Progenitor cell of endocrine pancreas (in vitro differentiated cells): ENCODE data around the gene ZNF275. TPM values are rescaled to one million over a fixed set of nuclear protein-coding genes. Genes with fewer than 3 reads are reported as not detected.
"Not testable (repeated sequence)": the region's sequence is repeated elsewhere in the genome, so short reads cannot be mapped to it uniquely, and the experiment has no call there.

Source experiments
- DNase-seq: peaks from one replicate; pipeline ENCODE4 v3.0.0; 2021; ENCODE audit warnings: low spot score; ENCODE audit not compliant: unreplicated experiment
- H3K27ac Mint-ChIP-seq: 2 replicates; pipeline ENCODE4 v1.8.0; 2021; ENCODE audit warnings: mild to moderate bottlenecking, moderate library complexity, mixed read lengths
- H3K27me3 Mint-ChIP-seq: 2 replicates; pipeline ENCODE4 v1.8.0; 2021; ENCODE audit warnings: mixed read lengths
- H3K36me3 Mint-ChIP-seq: 2 replicates; pipeline ENCODE4 v1.8.0; 2022; ENCODE audit warnings: mixed read lengths; ENCODE audit not compliant: insufficient read depth
- H3K4me1 Mint-ChIP-seq: 2 replicates; pipeline ENCODE4 v1.8.0; 2021; ENCODE audit warnings: low read depth, mixed read lengths
- H3K4me3 Mint-ChIP-seq: 2 replicates; pipeline ENCODE4 v1.8.0; 2021; ENCODE audit warnings: low read depth, mild to moderate bottlenecking, moderate library complexity, mixed read lengths
- H3K9me3 Mint-ChIP-seq: 2 replicates; pipeline ENCODE4 v1.8.0; 2021; ENCODE audit warnings: low read depth, mixed read lengths
- CTCF ChIP-seq: fragments of 200-600 bp; sonication (generic); IDR thresholded peaks from one replicate; pipeline ENCODE4 v1.5.0; 2021; ENCODE audit warnings: antibody characterized with exemption, mild to moderate bottlenecking; ENCODE audit not compliant: unreplicated experiment
- total RNA-seq: library from RNA; stranded (reverse); gene quantifications from 2 replicates; pipeline ENCODE4 v1.2.1, GENCODE V29; 2021

The ZNF275 gene
- total RNA-seq, 1 donor from 2014 or later = 12.2 TPM

GRCh38 chrX:153384390-153384789 lies 50.4 kb downstream of the ZNF275 start:
- H3K27me3 Mint-ChIP-seq = no peaks in the 10 kb centered on the region
- no peaks in the 10 kb centered on the region for H3K4me1 Mint-ChIP-seq
- DNase-seq = no peak

DNA sequence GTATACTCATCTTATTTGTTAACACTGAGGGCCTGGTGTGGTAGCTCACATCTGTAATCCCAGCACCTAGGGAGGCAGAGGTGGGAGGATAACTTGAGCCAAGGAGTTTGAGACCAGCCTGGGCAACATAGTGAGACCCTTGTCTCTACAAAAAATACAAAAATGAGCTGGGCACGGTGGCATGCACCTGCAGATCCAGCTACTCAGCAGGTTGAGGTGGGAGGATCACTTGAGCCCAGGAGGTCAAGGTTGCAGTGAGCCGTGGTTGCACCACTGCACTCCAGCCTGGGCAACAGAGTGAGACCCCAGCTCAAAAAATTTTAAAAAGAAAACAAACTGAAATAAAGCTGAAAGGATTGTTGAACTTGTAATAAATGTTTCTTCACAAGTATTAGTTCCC lies 51.0 kb downstream of the ZNF275 start:
- not testable (repeated sequence) for H3K27ac Mint-ChIP-seq, H3K9me3 Mint-ChIP-seq, H3K4me1 Mint-ChIP-seq, H3K4me3 Mint-ChIP-seq, DNase-seq, H3K36me3 Mint-ChIP-seq, H3K27me3 Mint-ChIP-seq

More at GRCh38 chrX:153384390-153384789, 50.4 kb downstream of the ZNF275 start:
- TF ChIP-seq CTCF = no peak
- H3K9me3 Mint-ChIP-seq = peaks cover 7% of the 10 kb centered on the region
- H3K27ac Mint-ChIP-seq = no peak overlapping the region
- no peaks in the 10 kb centered on the region for H3K36me3 Mint-ChIP-seq
- no peak overlapping the region for H3K4me3 Mint-ChIP-seq

DNA sequence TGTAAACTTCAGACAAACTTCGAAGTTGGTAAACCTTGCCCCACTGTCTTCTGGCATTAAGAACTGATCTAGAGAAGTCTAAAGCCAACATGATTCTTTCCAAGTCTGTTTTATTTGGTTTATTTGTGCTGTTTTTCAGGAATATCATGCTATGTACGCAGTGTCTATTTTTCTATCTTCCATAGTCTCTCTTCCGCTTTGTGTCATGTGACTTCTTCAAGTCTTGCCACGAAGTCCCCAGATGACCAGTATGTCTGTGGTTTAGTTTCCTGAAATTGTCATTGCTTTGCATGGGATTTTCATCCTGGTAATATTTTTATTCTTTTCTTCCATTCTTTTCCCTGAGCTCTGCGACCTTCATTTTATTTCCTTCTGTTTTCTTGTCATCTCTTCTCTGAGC lies 52.1 kb downstream of the ZNF275 start:
- H3K4me3 Mint-ChIP-seq = no peak overlapping the region
- TF ChIP-seq CTCF = no peak
- H3K27ac Mint-ChIP-seq = no peak overlapping the region
- H3K9me3 Mint-ChIP-seq = peaks cover 7% of the 10 kb centered on the region
- H3K36me3 Mint-ChIP-seq = no peaks in the 10 kb centered on the region
- no peaks in the 10 kb centered on the region for H3K4me1 Mint-ChIP-seq
- no peak for DNase-seq
- H3K27me3 Mint-ChIP-seq = no peaks in the 10 kb centered on the region

- DNase-seq = no peak
- TF ChIP-seq CTCF = no peak
Observed at GRCh38 chrX:153387345-153387744, 53.4 kb downstream of the ZNF275 start.

GRCh38 chrX:153387987-153388721 lies 54.2 kb downstream of the ZNF275 start:
- H3K4me1 Mint-ChIP-seq = no peaks in the 10 kb centered on the region
- DNase-seq = no peak
- H3K9me3 Mint-ChIP-seq = peaks cover 7% of the 10 kb centered on the region
- no peak for TF ChIP-seq CTCF
- no peaks in the 10 kb centered on the region for H3K27me3 Mint-ChIP-seq
- H3K36me3 Mint-ChIP-seq = no peaks in the 10 kb centered on the region
- H3K27ac Mint-ChIP-seq = no peak overlapping the region
- no peak overlapping the region for H3K4me3 Mint-ChIP-seq

More at GRCh38 chrX:153387345-153387744, 53.4 kb downstream of the ZNF275 start:
- H3K27ac Mint-ChIP-seq = no peak overlapping the region
- H3K36me3 Mint-ChIP-seq = no peaks in the 10 kb centered on the region
- no peaks in the 10 kb centered on the region for H3K4me1 Mint-ChIP-seq
- H3K9me3 Mint-ChIP-seq = peaks cover 7% of the 10 kb centered on the region
- no peak overlapping the region for H3K4me3 Mint-ChIP-seq
- H3K27me3 Mint-ChIP-seq = no peaks in the 10 kb centered on the region

DNA sequence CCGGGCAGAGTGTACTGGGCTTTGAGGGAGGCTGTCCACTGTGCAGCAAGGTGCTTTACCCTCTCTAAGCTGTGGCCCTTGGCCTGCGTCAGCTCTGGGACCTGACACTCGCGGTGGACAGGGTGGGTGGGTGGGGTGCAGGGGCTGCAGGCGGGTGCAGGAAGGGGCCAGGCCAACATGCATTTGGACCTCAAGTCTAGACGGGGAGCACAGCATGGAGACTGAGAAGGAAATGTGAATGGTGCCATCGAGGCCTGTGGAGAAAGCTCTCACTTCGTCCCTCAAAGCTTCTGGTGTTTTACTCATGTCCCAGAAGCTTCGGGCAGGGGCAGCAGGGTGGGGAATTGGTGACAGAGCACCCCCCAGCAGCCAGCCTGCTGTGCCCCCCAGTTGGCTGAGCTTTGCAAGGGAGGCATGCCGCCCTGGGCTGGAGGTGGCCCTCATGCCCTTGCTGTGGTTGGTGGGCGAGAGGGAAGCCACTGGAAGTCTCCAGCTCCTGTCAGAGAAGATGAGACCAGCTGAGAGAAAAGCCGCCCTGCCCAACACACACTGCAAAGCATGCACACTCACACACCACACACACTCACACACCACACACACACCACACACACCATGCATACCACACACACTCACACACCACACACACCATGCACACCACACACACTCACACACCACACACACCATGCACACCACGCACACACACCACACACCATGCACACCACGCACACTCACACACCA lies 54.9 kb downstream of the ZNF275 start:
- DNase-seq = no peak
- Mint-ChIP-seq H3K27ac (no peak overlapping the region), H3K36me3 (no peaks in the 10 kb centered on the region), H3K4me3 (no peak overlapping the region), H3K4me1 (no peaks in the 10 kb centered on the region), H3K27me3 (peaks cover 2% of the 10 kb centered on the region), H3K9me3 (peaks cover 7% of the 10 kb centered on the region)
- TF ChIP-seq CTCF = no peak

- H3K9me3 Mint-ChIP-seq = not testable (repeated sequence)
Observed at GRCh38 chrX:153389460-153389768, 55.5 kb downstream of the ZNF275 start.

More at GRCh38 chrX:153389460-153389768, 55.5 kb downstream of the ZNF275 start:
- H3K4me1 Mint-ChIP-seq, H3K27ac Mint-ChIP-seq, H3K36me3 Mint-ChIP-seq, H3K4me3 Mint-ChIP-seq, DNase-seq, H3K27me3 Mint-ChIP-seq: not testable (repeated sequence)
